PC-3 (cell line): ENCODE results near the gene ASIC5.

Source experiments
- EZH2 ChIP-seq: fragments of 300-600 bp; sonication (generic); IDR thresholded peaks from one replicate; pipeline ENCODE4 v1.6.1; 2017; ENCODE audit warnings: antibody characterized with exemption, mild to moderate bottlenecking, low read length; ENCODE audit not compliant: unreplicated experiment
- EZH2phosphoT487 ChIP-seq: fragments of 300-600 bp; sonication (generic); IDR thresholded peaks from 2 replicates; pipeline ENCODE4 v1.6.1; 2018; ENCODE audit warnings: mild to moderate bottlenecking, antibody characterized with exemption, low read length, borderline replicate concordance
- TF ChIP-seq, protein P1 (sequence below): fragments of 300-600 bp; sonication (generic); conservative IDR thresholded peaks from 2 replicates; pipeline ENCODE4 v1.5.1; 2017; ENCODE audit warnings: antibody characterized with exemption, low read depth, mild to moderate bottlenecking, low read length

DNA sequence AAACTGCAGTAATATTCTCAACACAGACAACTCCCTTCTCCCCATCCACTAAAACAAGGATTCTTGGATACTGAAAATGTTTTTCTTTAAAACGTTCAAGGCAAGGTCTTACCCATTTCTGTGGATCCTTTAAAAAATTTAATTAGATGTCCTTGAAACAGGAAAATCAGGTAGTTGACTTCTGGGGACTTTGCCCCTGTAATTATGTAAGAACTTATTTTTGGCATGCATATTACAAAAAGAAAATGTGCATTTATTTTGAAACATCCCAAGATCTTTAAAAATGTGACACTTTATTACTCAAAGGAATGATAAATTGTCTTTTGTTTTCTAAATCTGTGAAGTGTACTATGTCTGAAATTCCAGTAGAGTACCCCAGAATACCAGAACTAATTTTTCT, 81.4 kb downstream of the ASIC5 start:
- TF ChIP-seq, protein P1, sequence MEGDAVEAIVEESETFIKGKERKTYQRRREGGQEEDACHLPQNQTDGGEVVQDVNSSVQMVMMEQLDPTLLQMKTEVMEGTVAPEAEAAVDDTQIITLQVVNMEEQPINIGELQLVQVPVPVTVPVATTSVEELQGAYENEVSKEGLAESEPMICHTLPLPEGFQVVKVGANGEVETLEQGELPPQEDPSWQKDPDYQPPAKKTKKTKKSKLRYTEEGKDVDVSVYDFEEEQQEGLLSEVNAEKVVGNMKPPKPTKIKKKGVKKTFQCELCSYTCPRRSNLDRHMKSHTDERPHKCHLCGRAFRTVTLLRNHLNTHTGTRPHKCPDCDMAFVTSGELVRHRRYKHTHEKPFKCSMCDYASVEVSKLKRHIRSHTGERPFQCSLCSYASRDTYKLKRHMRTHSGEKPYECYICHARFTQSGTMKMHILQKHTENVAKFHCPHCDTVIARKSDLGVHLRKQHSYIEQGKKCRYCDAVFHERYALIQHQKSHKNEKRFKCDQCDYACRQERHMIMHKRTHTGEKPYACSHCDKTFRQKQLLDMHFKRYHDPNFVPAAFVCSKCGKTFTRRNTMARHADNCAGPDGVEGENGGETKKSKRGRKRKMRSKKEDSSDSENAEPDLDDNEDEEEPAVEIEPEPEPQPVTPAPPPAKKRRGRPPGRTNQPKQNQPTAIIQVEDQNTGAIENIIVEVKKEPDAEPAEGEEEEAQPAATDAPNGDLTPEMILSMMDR: no peak
- TF ChIP-seq EZH2phosphoT487 (no peak), EZH2 (no peak)
